IMR-90 (cell line): ENCODE measurements around the gene KRT74. TPM values are rescaled to one million over a fixed set of nuclear protein-coding genes. Genes with fewer than 3 reads are reported as not detected.

Experiments used
- ATAC-seq: fragments of 200-7000 bp; cut with Tn5 transposase; 2 replicates; pipeline ENCODE4 v1.9.1; 2020; ENCODE audit warnings: low read depth, mild to moderate bottlenecking, moderate library complexity
- BruUV-seq: library from RNA; stranded (reverse); fragments of 400-500 nt; replicated peaks from 2 replicates; lab custom pipeline; 2021; lab: Mats Ljungman, UMichigan
- CTCF ChIA-PET: fragments of 300-600 bp; formaldehyde crosslinking; extraction: SDS; loops from one replicate; lab custom pipeline; 2021; ENCODE audit warnings: antibody characterized with exemption; lab: Yijun Ruan, JAX
- POLR2A ChIA-PET: fragments of 300-600 bp; sonication (Branson Sonifier 250); formaldehyde crosslinking; loops from one replicate; lab custom pipeline; 2022; ENCODE audit warnings: antibody characterized with exemption; ENCODE audit not compliant: unreplicated experiment; lab: Charles Lee
- DNase-seq: peaks from one replicate; pipeline ENCODE4 v3.0.0; 2013
- H2AFZ ChIP-seq: replicated peaks from 2 replicates; pipeline ENCODE3; 2013; ENCODE audit warnings: low read length, mild to moderate bottlenecking; ENCODE audit not compliant: poor library complexity
- H2AK5ac ChIP-seq: 2 replicates; pipeline ENCODE4 v1.6.1; 2013; ENCODE audit warnings: low read depth, low read length, inconsistent platforms
- H2AK9ac ChIP-seq: replicated peaks from 2 replicates; pipeline ENCODE3; 2013; ENCODE audit warnings: mild to moderate bottlenecking, low read depth, low read length, moderate library complexity; ENCODE audit not compliant: poor library complexity
- H2BK120ac ChIP-seq: 2 replicates; pipeline ENCODE4 v1.6.1; 2013; ENCODE audit warnings: low read depth, low read length, inconsistent platforms
- H2BK15ac ChIP-seq: 3 replicates; pipeline ENCODE4 v1.6.1; 2013; ENCODE audit warnings: low read depth, low read length, inconsistent platforms
- H2BK20ac ChIP-seq: 2 replicates; pipeline ENCODE4 v1.6.1; 2013; ENCODE audit warnings: low read depth, mild to moderate bottlenecking, inconsistent platforms, low read length, moderate library complexity
- H2BK5ac ChIP-seq: 2 replicates; pipeline ENCODE4 v1.6.1; 2013; ENCODE audit warnings: mild to moderate bottlenecking, low read depth, low read length, inconsistent platforms; ENCODE audit not compliant: poor library complexity, severe bottlenecking
- H3K14ac ChIP-seq: replicated peaks from 2 replicates; pipeline ENCODE4 v1.6.1; 2013; ENCODE audit warnings: low read depth, low read length, inconsistent platforms
- H3K18ac ChIP-seq: 2 replicates; pipeline ENCODE4 v1.6.1; 2013; ENCODE audit warnings: low read depth, low read length, control low read depth
- H3K23ac ChIP-seq: 2 replicates; pipeline ENCODE4 v1.6.1; 2013; ENCODE audit warnings: low read depth, low read length, inconsistent platforms
- H3K27ac ChIP-seq: 2 replicates; pipeline ENCODE4 v1.5.1; 2013; ENCODE audit warnings: mild to moderate bottlenecking, control low read depth, low read length; ENCODE audit not compliant: insufficient read depth
- H3K27me3 ChIP-seq: 2 replicates; pipeline ENCODE4 v1.6.1; 2013; ENCODE audit warnings: low read length; ENCODE audit not compliant: control insufficient read depth, insufficient read depth
- H3K36me3 ChIP-seq: 2 replicates; pipeline ENCODE4 v1.6.1; 2013; ENCODE audit warnings: low read length, mixed read lengths; ENCODE audit not compliant: control insufficient read depth, insufficient read depth
- H3K4ac ChIP-seq: 2 replicates; pipeline ENCODE4 v1.6.1; 2013; ENCODE audit warnings: low read depth, low read length, inconsistent platforms
- H3K4me1 ChIP-seq: 2 replicates; pipeline ENCODE4 v1.6.1; 2013; ENCODE audit warnings: low read length, mixed read lengths; ENCODE audit not compliant: control insufficient read depth, insufficient read depth
- H3K4me2 ChIP-seq: 2 replicates; pipeline ENCODE4 v1.6.1; 2013; ENCODE audit warnings: low read depth, mild to moderate bottlenecking, control low read depth, low read length, moderate library complexity
- H3K4me3 ChIP-seq: 2 replicates; pipeline ENCODE4 v1.5.1; 2013; ENCODE audit warnings: low read depth, mild to moderate bottlenecking, control low read depth, low read length, moderate library complexity; ENCODE audit not compliant: insufficient read depth
- H3K56ac ChIP-seq: 2 replicates; pipeline ENCODE4 v1.6.1; 2013; ENCODE audit warnings: low read length, inconsistent platforms; ENCODE audit not compliant: insufficient read depth; ENCODE audit errors: extremely low read depth
- H3K79me1 ChIP-seq, 2 experiments: 2 replicates each; pipeline ENCODE4 v1.6.1; 2013; ENCODE audit warnings: low read length in 2 of 2, inconsistent platforms in 1 of 2, low read depth in 1 of 2
- H3K9ac ChIP-seq: 2 replicates; pipeline ENCODE4 v1.6.1; 2013; ENCODE audit warnings: low read depth, low read length, control low read depth
- H3K9me1 ChIP-seq: 2 replicates; pipeline ENCODE4 v1.6.1; 2013; ENCODE audit warnings: low read length, inconsistent platforms; ENCODE audit not compliant: insufficient read depth
- H3K9me3 ChIP-seq: 2 replicates; pipeline ENCODE4 v1.6.1; 2013; ENCODE audit warnings: low read length; ENCODE audit not compliant: control insufficient read depth, insufficient read depth
- H4K20me1 ChIP-seq: 2 replicates; pipeline ENCODE4 v1.6.1; 2013; ENCODE audit warnings: low read length, inconsistent platforms; ENCODE audit not compliant: insufficient read depth
- H4K5ac ChIP-seq: 2 replicates; pipeline ENCODE4 v1.6.1; 2013; ENCODE audit warnings: mild to moderate bottlenecking, low read depth, low read length, control low read depth
- H4K8ac ChIP-seq, 2 experiments: 2 replicates each; pipeline ENCODE4 v1.6.1; 2013; ENCODE audit warnings: low read depth in 2 of 2, low read length in 2 of 2, control low read depth in 1 of 2, inconsistent platforms in 1 of 2
- H4K91ac ChIP-seq: 2 replicates; pipeline ENCODE4 v1.6.1; 2013; ENCODE audit warnings: low read depth, low read length, inconsistent platforms; ENCODE audit not compliant: insufficient read depth
- CEBPB ChIP-seq: IDR thresholded peaks from 2 replicates; pipeline ENCODE4 v1.6.1; 2012; ENCODE audit warnings: low read depth, low read length, improper control_type of control experiment
- CHD1 ChIP-seq: IDR thresholded peaks from 2 replicates; pipeline ENCODE4 v1.6.1; 2012; ENCODE audit warnings: low read depth, low read length, improper control_type of control experiment
- MAFK ChIP-seq: IDR thresholded peaks from 2 replicates; pipeline ENCODE4 v1.6.1; 2012; ENCODE audit warnings: low read depth, low read length, improper control_type of control experiment
- MXI1 ChIP-seq: IDR thresholded peaks from 2 replicates; pipeline ENCODE4 v1.6.1; 2012; ENCODE audit warnings: low read depth, mild to moderate bottlenecking, low read length, moderate library complexity, borderline replicate concordance
- NFE2L2 ChIP-seq: fragments of 150-350 bp; IDR thresholded peaks from 2 replicates; pipeline ENCODE4 v1.6.1; 2016; ENCODE audit warnings: low read depth, mild to moderate bottlenecking, low read length
- POLR2A ChIP-seq: IDR thresholded peaks from 2 replicates; pipeline ENCODE4 v1.6.1; 2012; ENCODE audit warnings: mild to moderate bottlenecking, low read depth, low read length
- RFX5 ChIP-seq: IDR thresholded peaks from 2 replicates; pipeline ENCODE4 v1.8.0; 2012; ENCODE audit warnings: low read depth, mild to moderate bottlenecking, low read length, moderate library complexity
- SMC3 ChIP-seq: fragments of 150-350 bp; IDR thresholded peaks from 2 replicates; pipeline ENCODE4 v1.6.1; 2016; ENCODE audit warnings: low read depth, mild to moderate bottlenecking, antibody characterized with exemption, low read length, moderate library complexity
- WGBS, 2 experiments: methylation state at CpG; one replicate each; pipeline versions ENCODE4 v1.1.5 to v1.1.7; 2013; ENCODE audit warnings: missing lambda C conversion rate in 2 of 2; ENCODE audit not compliant: insufficient read length in 1 of 2; ENCODE audit errors: extremely low coverage in 2 of 2; 5-methylcytosine and 5-hydroxymethylcytosine counted together
- dilution Hi-C: fragments of 300-500 bp; cut with HindIII; formaldehyde crosslinking; loops from one replicate; pipeline ENCODE4 v1.14.3; 2018; ENCODE audit warnings: low sequenced_read_pairs; ENCODE audit not compliant: unreplicated experiment
- in situ Hi-C: fragments of 300-500 bp; cut with MboI; formaldehyde crosslinking; loops from 3 replicates; pipeline ENCODE4 v1.14.3; 2019; ENCODE audit warnings: low sequenced_read_pairs, inconsistent platforms, mixed read lengths
- intact Hi-C: fragments of 100-400 bp; cut with micrococcal nuclease; formaldehyde crosslinking; loops from 2 replicates; pipeline ENCODE4 v1.10.0; 2022
- polyA plus RNA-seq, 3 experiments: library from polyadenylated mRNA; depleted of rRNA; stranded (reverse); fragments of >200 nt; gene quantifications; 2 replicates each; pipeline ENCODE4 v1.2.3, GENCODE V29; 2012; ENCODE audit warnings: low replicate concordance in 1 of 3
- total RNA-seq: library from RNA; depleted of rRNA; stranded (reverse); fragments of >200 nt; gene quantifications from 2 replicates; pipeline ENCODE4 v1.2.3, GENCODE V29; 2012

KRT74 gene
- total and polyA plus RNA-seq, 2 of the 4 experiments (the other 2 are of a cell fraction) = not detected

DNA sequence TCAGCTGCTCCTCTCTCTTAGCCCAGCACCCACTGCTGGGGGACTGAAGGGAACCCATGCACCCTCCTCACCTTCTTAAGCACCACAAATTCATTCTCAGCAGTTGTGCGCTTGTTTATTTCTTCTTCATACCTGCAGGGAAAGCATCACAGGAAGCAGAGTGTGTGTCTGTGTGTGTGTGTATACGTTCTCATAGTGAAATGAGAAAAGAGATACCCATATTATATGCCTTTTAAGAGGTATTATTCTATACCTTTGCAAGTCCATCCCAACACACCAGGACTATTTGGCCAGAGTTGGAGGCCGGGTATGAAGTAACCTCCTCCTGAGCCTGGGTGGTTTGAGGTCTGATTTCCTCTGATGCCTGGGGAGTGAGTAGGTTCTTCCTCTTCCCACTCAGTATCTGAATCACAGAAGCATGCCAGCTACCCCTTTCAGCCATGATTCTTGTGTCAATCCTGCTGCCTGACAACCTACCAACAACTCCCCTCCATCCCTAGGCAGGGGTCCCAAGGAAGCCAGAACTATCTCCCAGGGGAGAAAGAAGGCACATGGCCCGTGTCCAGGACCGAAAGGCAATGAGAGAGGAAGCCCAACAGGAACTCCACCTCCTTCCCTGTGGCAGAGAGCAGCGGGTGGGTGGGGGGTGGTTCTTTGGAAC lies 41.7 kb upstream of the KRT74 start:
- Histone ChIP-seq H3K36me3 (no peaks in the 10 kb centered on the region), H3K4me2 (no peak overlapping the region)
- CTCF ChIA-PET = no interaction called here

More for the DNA sequence above, 41.7 kb upstream of the KRT74 start:
- no peak overlapping the region for H4K8ac ChIP-seq
- dilution Hi-C loops = no loop called here
- no peak overlapping the region for H3K14ac ChIP-seq
- no CpG with 5 or more reads among the region's 6 CpGs for WGBS, 2 experiments
- H4K91ac ChIP-seq = no peak overlapping the region
- no peak overlapping the region for H4K5ac ChIP-seq
- POLR2A ChIA-PET = no interaction called here
- no peak overlapping the region for H2AK9ac ChIP-seq
- H2AK5ac ChIP-seq = no peak overlapping the region
- no peak overlapping the region for H3K4ac ChIP-seq
- H3K18ac ChIP-seq = no peak overlapping the region
- H3K27me3 ChIP-seq = peaks cover 33% of the 10 kb centered on the region
- H3K4me1 ChIP-seq = no peaks in the 10 kb centered on the region
- DNase-seq (peak; percentile 2), ATAC-seq (no peak)
- no peak overlapping the region for H3K56ac ChIP-seq
- no peaks in the 10 kb centered on the region for H3K9me1 ChIP-seq
- H2BK20ac ChIP-seq = no peak overlapping the region
- no peak overlapping the region for H3K27ac ChIP-seq
- in situ Hi-C loops = no loop called here
- no TSS peak for BruUV-seq
- no peak overlapping the region for H3K9ac ChIP-seq
- intact Hi-C loops = no loop called here
- no peak overlapping the region for H2BK15ac ChIP-seq
- no peak overlapping the region for H2BK5ac ChIP-seq
- H3K23ac ChIP-seq = no peak overlapping the region
- H2BK120ac ChIP-seq = no peak overlapping the region
- no peak overlapping the region for H2AFZ ChIP-seq
- TF ChIP-seq MXI1 = no peak
- TF ChIP-seq MAFK = no peak
- no peak for TF ChIP-seq POLR2A
- no peak for TF ChIP-seq NFE2L2
- TF ChIP-seq CEBPB = no peak
- TF ChIP-seq RFX5 = no peak
- no peak for TF ChIP-seq SMC3
- TF ChIP-seq CHD1 = no peak
- no peaks in the 10 kb centered on the region for H3K79me1 ChIP-seq
- no peaks in the 10 kb centered on the region for H3K9me3 ChIP-seq
- no peaks in the 10 kb centered on the region for H4K20me1 ChIP-seq
- no peak overlapping the region for H3K4me3 ChIP-seq
